ENCODE data around the gene IL17RD.

The IL17RD gene

GRCh38 chr3:57130571-57131209 lies 34.5 kb downstream of the IL17RD start:
- no peak for DNase-seq (ENCODE audit: low read depth)

GRCh38 chr3:57128826-57129667 lies 36.1 kb downstream of the IL17RD start:
- no peak for DNase-seq (ENCODE audit: low read depth)

- no peak for DNase-seq (ENCODE audit: low read depth)
Observed at GRCh38 chr3:57127891-57128518, 37.1 kb downstream of the IL17RD start.

GRCh38 chr3:57126244-57126643 lies 38.9 kb downstream of the IL17RD start:
- DNase-seq (ENCODE audit: low read depth), result no peak

GRCh38 chr3:57120451-57121174 lies 44.5 kb downstream of the IL17RD start:
- DNase-seq (ENCODE audit: low read depth), result no peak

- no peak for DNase-seq (ENCODE audit: low read depth)
Observed at GRCh38 chr3:57120040-57120439, 45.1 kb downstream of the IL17RD start.

- no peak for DNase-seq (ENCODE audit: low read depth)
Observed at GRCh38 chr3:57118254-57118653, 46.9 kb downstream of the IL17RD start.

- no peak for DNase-seq (ENCODE audit: low read depth)
Observed at GRCh38 chr3:57116501-57116900, 48.7 kb downstream of the IL17RD start.

GRCh38 chr3:57112206-57112605 lies 52.9 kb downstream of the IL17RD start:
- no peak for DNase-seq (ENCODE audit: low read depth)

- DNase-seq (ENCODE audit: low read depth), result no peak
Observed at GRCh38 chr3:57110798-57111197, 54.4 kb downstream of the IL17RD start.

GRCh38 chr3:57110214-57110613 lies 54.9 kb downstream of the IL17RD start:
- DNase-seq (ENCODE audit: low read depth), result no peak

- DNase-seq (ENCODE audit: low read depth), result no peak
Observed at GRCh38 chr3:57109437-57110199, 55.5 kb downstream of the IL17RD start.

GRCh38 chr3:57108684-57109083 lies 56.5 kb downstream of the IL17RD start:
- no peak for DNase-seq (ENCODE audit: low read depth)

GRCh38 chr3:57105585-57105984 lies 59.6 kb downstream of the IL17RD start:
- DNase-seq (ENCODE audit: low read depth), result no peak

GRCh38 chr3:57100046-57100695 lies 65.0 kb downstream of the IL17RD start:
- DNase-seq (ENCODE audit: low read depth), result peak; percentile 29

- no peak for DNase-seq (ENCODE audit: low read depth)
Observed at GRCh38 chr3:57098418-57099310, 66.5 kb downstream of the IL17RD start.

GRCh38 chr3:57097536-57097935 lies 67.6 kb downstream of the IL17RD start:
- no peak for DNase-seq (ENCODE audit: low read depth)

GRCh38 chr3:57095363-57095762 lies 69.8 kb downstream of the IL17RD start:
- no peak for DNase-seq (ENCODE audit: low read depth)

- no peak for DNase-seq (ENCODE audit: low read depth)
Observed at GRCh38 chr3:57094575-57094974, 70.6 kb downstream of the IL17RD start.

GRCh38 chr3:57093971-57094535 lies 71.1 kb downstream of the IL17RD start:
- no peak for DNase-seq (ENCODE audit: low read depth)

All from CMK (cell line).